ENCODE data around the gene ATP8B2. TPM values are rescaled to one million over a fixed set of nuclear protein-coding genes. Genes with fewer than 3 reads are reported as not detected.
"Not testable (repeated sequence)": the region's sequence is repeated elsewhere in the genome, so short reads cannot be mapped to it uniquely, and the experiment has no call there.

The ATP8B2 gene
- total and polyA plus RNA-seq, 7 donors: 1.3 to 5.8 (median 3.6) TPM

GRCh38 chr1:154313066-154313356 lies 12.3 kb upstream of the ATP8B2 start:
- no peak overlapping the region for H3K27ac ChIP-seq
- peaks cover 0 to 4% (median 0%) of the 10 kb centered on the region in 3 donors for H3K27me3 ChIP-seq (ENCODE audit: insufficient read depth in 3 of 3, low read length in 2 of 3)
- ATAC-seq (no peak), DNase-seq (no peak)
- no peak overlapping the region for H3K4me3 ChIP-seq
- intact Hi-C loops (cut with DNase I): no loop called here
- no peak for TF ChIP-seq CTCF (IDR thresholded peaks at IDR 0.05)
- 80 to 83% (median 82%) methylated on average over 10 of the region's 10 CpGs for WGBS, 3 donors
- H3K36me3 ChIP-seq (ENCODE audit: insufficient read depth in 1 of 2, low read depth in 1 of 2): no peaks in the 10 kb centered on the region
- H3K4me1 ChIP-seq: no peaks in the 10 kb centered on the region
- H3K9me3 ChIP-seq: no peaks in the 10 kb centered on the region

DNA sequence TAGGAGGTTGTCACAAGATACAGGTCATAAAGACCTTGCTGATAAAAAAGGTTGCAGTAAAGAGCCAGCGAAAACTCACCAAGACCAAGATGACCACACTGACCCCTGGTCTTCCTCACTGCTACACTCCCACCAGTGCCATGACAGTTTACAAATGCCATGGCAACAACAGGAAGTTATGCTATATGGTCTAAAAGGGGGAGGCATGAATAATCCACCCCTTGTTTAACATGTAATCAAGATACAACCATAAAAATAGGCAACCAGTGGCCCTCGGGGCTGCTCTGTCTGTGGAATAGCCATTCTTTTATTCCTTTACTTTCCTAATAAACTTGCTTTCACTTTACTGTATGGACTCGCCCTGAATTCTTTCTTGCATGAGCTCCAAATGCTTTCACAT lies 11.1 kb upstream of the ATP8B2 start:
- not testable (repeated sequence) for H3K27ac ChIP-seq; ATAC-seq; H3K4me3 ChIP-seq; DNase-seq; H3K4me1 ChIP-seq; H3K9me3 ChIP-seq; H3K36me3 ChIP-seq (ENCODE audit: insufficient read depth in 1 of 2, low read depth in 1 of 2); H3K27me3 ChIP-seq (ENCODE audit: insufficient read depth in 3 of 3, low read length in 2 of 3)
- intact Hi-C loops (cut with DNase I): loop anchor here in 1 of 2 donors (2.0 kb wide), 1 partner anchor 25 kb away; no protein-coding TSS in a partner anchor
- WGBS, 3 donors: 67 to 75% (median 71%) methylated on average over 3 of the region's 3 CpGs

GRCh38 chr1:154316704-154317103 lies 8.6 kb upstream of the ATP8B2 start:
- TF ChIP-seq CTCF (IDR thresholded peaks at IDR 0.05): no peak
- Histone ChIP-seq H3K9me3 (no peaks in the 10 kb centered on the region), H3K4me3 (no peak overlapping the region), H3K27me3 (ENCODE audit: insufficient read depth in 3 of 3, low read length in 2 of 3) (peaks cover 0 to 12% (median 0%) of the 10 kb centered on the region in 3 donors), H3K27ac (no peak overlapping the region), H3K36me3 (ENCODE audit: insufficient read depth in 1 of 2, low read depth in 1 of 2) (no peaks in the 10 kb centered on the region), H3K4me1 (no peaks in the 10 kb centered on the region)
- DNase-seq: no peak
- 48 to 90% (median 75%) methylated on average over 1 of the region's 1 CpG for WGBS, 3 donors
- intact Hi-C loops (cut with DNase I): no loop called here
- no peak for ATAC-seq

- WGBS, 3 donors: 49 to 61% (median 60%) methylated on average over 4 of the region's 4 CpGs
- intact Hi-C loops (cut with DNase I): no loop called here
- Histone ChIP-seq H3K9me3 (no peaks in the 10 kb centered on the region), H3K27ac (no peak overlapping the region), H3K4me3 (no peak overlapping the region), H3K27me3 (ENCODE audit: insufficient read depth in 3 of 3, low read length in 2 of 3) (peaks cover 0 to 12% (median 2%) of the 10 kb centered on the region in 3 donors), H3K4me1 (no peaks in the 10 kb centered on the region), H3K36me3 (ENCODE audit: insufficient read depth in 1 of 2, low read depth in 1 of 2) (no peaks in the 10 kb centered on the region)
- ATAC-seq (no peak), DNase-seq (no peak)
- TF ChIP-seq CTCF (IDR thresholded peaks at IDR 0.05): no peak
Observed at GRCh38 chr1:154318386-154318785, 6.9 kb upstream of the ATP8B2 start.

- 37 to 42% (median 42%) methylated on average over 9 of the region's 9 CpGs for WGBS, 3 donors
- Histone ChIP-seq H3K4me3 (no peak within 1 kb of the TSS), H3K4me1 (peaks cover 12% of the 10 kb centered on the region), H3K36me3 (ENCODE audit: insufficient read depth in 1 of 2, low read depth in 1 of 2) (no peaks in the 10 kb centered on the region), H3K27me3 (ENCODE audit: insufficient read depth in 3 of 3, low read length in 2 of 3) (peaks cover 0 to 35% (median 2%) of the 10 kb centered on the region in 3 donors), H3K9me3 (no peaks in the 10 kb centered on the region), H3K27ac (no peak within 1 kb of the TSS)
- TF ChIP-seq CTCF (IDR thresholded peaks at IDR 0.05): no peak
- ATAC-seq: no peak
- intact Hi-C loops (cut with DNase I): loop anchor here (5.0 to 10.0 kb wide), 3 partner anchors 66 to 224 kb away; no protein-coding TSS in a partner anchor
- no peak for DNase-seq
Observed at GRCh38 chr1:154320882-154321608, 4.3 kb upstream of the ATP8B2 start, which contains the start of gene AQP10. TSS of gene AQP10 (plus strand) at chr1:154321093. CDS start at chr1:154321156, 63 bp downstream.

GRCh38 chr1:154321609-154321934 lies 3.8 kb upstream of the ATP8B2 start:
- H3K36me3 ChIP-seq (ENCODE audit: insufficient read depth in 1 of 2, low read depth in 1 of 2); DNase-seq; ATAC-seq; H3K27ac ChIP-seq; H3K4me3 ChIP-seq; H3K9me3 ChIP-seq: not testable (repeated sequence)
- Histone ChIP-seq H3K27me3 (ENCODE audit: insufficient read depth in 3 of 3, low read length in 2 of 3) (peaks cover 0 to 34% (median 2%) of the 10 kb centered on the region in 3 donors), H3K4me1 (peaks cover 15% of the 10 kb centered on the region)
- intact Hi-C loops (cut with DNase I): loop anchor here (5.0 to 10.0 kb wide), 3 partner anchors 66 to 223 kb away; no protein-coding TSS in a partner anchor

All from psoas muscle (tissue), 8 donors.